ENCODE data around the gene RNF152.

DNA sequence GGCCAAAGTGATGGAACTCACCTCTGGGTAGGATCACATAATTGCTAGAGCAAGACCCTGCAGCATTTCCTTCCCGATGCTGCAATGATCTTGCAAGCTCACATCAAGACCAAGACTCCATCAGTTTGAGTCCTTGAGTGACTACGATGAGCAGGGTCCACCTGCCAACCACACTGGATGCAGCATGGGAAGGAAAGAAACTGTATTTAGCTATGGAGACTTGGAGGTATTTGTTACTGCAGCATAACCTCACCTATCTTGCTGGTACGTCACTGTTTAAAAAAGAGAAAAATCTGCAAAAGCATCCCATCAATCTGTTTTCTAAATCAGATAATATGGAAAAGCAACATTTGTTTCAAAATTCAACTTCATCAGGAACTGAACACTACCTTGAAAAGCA lies 2.5 kb downstream of the RNF152 start:
- TF ChIP-seq, protein P1, sequence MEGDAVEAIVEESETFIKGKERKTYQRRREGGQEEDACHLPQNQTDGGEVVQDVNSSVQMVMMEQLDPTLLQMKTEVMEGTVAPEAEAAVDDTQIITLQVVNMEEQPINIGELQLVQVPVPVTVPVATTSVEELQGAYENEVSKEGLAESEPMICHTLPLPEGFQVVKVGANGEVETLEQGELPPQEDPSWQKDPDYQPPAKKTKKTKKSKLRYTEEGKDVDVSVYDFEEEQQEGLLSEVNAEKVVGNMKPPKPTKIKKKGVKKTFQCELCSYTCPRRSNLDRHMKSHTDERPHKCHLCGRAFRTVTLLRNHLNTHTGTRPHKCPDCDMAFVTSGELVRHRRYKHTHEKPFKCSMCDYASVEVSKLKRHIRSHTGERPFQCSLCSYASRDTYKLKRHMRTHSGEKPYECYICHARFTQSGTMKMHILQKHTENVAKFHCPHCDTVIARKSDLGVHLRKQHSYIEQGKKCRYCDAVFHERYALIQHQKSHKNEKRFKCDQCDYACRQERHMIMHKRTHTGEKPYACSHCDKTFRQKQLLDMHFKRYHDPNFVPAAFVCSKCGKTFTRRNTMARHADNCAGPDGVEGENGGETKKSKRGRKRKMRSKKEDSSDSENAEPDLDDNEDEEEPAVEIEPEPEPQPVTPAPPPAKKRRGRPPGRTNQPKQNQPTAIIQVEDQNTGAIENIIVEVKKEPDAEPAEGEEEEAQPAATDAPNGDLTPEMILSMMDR (IDR thresholded peaks at IDR 0.05; ENCODE audit: low read depth, low read length, poor library complexity, severe bottlenecking): no peak
- no peak for TF ChIP-seq EZH2phosphoT487 (IDR thresholded peaks at IDR 0.05; ENCODE audit: borderline replicate concordance, low read length)

Measured in DOHH2 (cell line).